ENCODE data around the gene MAN1A1.

Gene MAN1A1

DNA sequence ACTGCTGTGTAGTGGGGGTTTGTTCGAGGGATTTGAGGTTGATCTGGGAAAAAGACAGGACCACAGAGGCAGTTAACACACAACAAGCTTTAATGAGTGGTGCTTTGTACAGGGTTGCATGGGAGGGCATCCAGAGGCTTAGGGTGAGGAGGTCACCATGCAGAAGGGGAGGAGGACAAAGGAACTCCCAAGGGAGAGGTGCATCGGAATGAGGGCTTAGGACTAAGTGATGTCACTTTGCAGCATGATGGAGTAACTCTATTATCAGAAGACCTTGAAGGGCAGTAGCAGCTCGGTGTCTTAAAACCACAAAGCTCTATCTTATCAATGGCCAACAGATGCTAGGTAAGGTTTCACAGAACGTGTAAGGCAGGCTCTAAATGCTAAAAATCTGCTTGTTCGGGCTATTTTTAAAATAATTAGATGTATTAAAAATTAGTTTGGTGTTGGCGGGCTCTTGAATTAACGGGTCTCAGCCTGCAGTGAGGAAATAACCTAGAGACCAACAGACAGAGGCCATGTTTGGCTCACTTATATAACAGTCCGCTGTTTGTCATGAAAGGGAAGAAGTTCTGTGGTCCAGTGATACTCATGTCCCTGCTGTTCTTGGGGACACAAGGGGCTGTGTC, 37.9 kb downstream of the MAN1A1 start:
- TF ChIP-seq, protein P1, sequence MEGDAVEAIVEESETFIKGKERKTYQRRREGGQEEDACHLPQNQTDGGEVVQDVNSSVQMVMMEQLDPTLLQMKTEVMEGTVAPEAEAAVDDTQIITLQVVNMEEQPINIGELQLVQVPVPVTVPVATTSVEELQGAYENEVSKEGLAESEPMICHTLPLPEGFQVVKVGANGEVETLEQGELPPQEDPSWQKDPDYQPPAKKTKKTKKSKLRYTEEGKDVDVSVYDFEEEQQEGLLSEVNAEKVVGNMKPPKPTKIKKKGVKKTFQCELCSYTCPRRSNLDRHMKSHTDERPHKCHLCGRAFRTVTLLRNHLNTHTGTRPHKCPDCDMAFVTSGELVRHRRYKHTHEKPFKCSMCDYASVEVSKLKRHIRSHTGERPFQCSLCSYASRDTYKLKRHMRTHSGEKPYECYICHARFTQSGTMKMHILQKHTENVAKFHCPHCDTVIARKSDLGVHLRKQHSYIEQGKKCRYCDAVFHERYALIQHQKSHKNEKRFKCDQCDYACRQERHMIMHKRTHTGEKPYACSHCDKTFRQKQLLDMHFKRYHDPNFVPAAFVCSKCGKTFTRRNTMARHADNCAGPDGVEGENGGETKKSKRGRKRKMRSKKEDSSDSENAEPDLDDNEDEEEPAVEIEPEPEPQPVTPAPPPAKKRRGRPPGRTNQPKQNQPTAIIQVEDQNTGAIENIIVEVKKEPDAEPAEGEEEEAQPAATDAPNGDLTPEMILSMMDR (IDR thresholded peaks at IDR 0.05; ENCODE audit: borderline replicate concordance, control extremely low read depth, extremely low read depth, insufficient read depth, missing control alignments), result no peak
- in situ Hi-C loops (cut with MboI; ENCODE audit: low sequenced_read_pairs, unreplicated experiment), result no loop called here
- no peak for DNase-seq (ENCODE audit: low spot score)

DNA sequence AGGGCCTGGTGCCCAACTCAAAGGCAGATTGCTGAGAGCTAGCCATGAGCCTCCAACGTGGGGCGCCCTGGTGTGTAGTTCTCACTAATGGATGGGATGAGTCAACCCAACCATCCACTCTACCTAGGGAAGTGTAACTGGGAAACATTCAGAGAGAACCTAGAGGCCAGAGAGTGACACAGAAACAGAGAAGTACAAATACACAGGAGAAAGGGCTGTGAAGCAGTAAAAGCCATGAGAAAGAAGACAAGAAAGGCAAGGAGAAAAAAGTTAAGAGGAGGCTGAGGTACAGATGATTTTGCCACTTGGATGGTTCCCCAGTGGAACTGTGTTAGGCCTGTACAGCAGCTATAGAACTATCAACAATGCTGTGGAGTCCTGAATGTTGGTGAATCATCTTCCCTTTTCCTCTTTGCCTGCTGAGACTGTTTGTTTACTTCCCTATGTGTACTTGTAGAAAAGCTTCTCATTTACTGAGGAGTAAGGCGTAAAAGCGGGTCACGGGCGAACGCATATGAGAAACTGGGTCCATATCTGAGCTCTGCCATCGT, 39.0 kb downstream of the MAN1A1 start:
- in situ Hi-C loops (cut with MboI; ENCODE audit: low sequenced_read_pairs, unreplicated experiment), result no loop called here
- DNase-seq (ENCODE audit: low spot score), result no peak
- TF ChIP-seq, protein P1 (IDR thresholded peaks at IDR 0.05; ENCODE audit: borderline replicate concordance, control extremely low read depth, extremely low read depth, insufficient read depth, missing control alignments), result no peak

DNA sequence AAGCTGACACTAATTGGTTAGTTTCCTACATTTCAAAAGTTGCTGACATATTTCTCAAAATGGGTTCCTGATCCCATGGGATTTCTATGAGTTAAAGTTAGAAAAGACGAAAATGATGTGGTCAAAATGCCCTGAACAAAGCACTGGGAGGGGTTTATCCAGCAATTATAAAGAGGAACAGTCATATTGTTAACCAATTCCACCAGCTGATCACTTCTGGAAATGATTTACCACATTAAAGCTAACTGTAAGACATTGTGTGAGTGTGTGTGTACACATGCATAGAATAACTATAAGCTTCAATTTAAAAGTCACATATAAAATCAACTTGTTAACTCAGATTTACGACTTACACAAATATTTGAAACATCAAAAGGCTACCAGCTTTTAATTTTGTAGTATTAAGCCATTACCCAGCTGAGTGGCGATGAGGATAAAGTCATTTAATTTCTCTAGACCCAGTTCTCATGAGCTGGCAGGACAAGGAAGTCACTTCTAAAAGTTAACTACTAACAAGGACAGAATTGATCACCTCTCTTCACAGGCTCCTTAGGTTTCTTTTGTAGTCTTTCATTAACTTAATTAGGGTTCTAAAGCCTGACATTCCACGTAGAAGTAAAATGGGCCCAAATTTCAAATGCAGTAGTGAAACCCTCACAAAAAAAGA, 40.4 kb downstream of the MAN1A1 start:
- no peak for DNase-seq (ENCODE audit: low spot score)
- TF ChIP-seq, protein P1 (IDR thresholded peaks at IDR 0.05; ENCODE audit: borderline replicate concordance, control extremely low read depth, extremely low read depth, insufficient read depth, missing control alignments), result no peak
- in situ Hi-C loops (cut with MboI; ENCODE audit: low sequenced_read_pairs, unreplicated experiment), result no loop called here

DNA sequence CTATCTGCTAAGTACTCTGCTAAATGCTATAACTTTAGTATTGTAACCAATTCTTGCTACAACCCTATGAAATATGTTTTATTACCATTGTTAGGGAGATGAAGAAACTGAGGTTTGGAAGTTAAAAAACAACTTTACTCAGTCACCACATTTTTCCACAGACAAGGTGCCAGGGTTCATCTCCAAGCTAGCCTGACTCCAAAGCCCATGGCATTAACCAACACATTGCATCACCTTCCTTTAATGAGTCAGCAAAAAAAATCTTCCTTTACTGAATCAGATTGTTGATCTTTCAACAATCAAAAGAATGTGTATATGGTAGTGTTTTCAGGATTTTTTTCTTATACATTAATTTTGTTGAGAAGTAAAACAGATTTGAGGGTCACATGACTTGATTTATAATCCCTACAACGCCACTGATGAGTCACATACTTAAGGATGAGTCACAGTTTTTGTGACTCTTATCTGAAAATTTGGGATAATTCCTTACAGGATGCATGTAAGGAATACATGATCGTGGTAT, 41.5 kb downstream of the MAN1A1 start:
- in situ Hi-C loops (cut with MboI; ENCODE audit: low sequenced_read_pairs, unreplicated experiment), result no loop called here
- TF ChIP-seq, protein P1 (IDR thresholded peaks at IDR 0.05; ENCODE audit: borderline replicate concordance, control extremely low read depth, extremely low read depth, insufficient read depth, missing control alignments), result no peak

DNA sequence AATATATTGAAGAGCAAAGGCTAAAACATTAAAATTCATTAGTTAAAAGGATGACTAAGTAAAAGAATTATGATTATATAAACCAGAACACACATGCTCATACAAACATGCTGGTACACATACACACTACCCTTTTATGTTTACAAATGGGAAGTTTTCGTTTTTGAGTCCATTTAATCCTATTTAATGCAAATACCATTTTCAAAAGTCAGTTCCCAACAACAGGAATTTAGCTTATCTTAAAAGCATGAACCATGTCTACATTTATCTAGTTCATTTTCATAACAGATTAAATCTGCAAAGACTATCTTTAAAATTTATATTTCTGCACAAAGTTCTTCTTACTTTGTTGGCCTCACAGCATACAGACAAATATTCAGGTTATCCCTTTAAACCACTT, 42.5 kb downstream of the MAN1A1 start:
- in situ Hi-C loops (cut with MboI; ENCODE audit: low sequenced_read_pairs, unreplicated experiment), result no loop called here
- DNase-seq (ENCODE audit: low spot score), result no peak
- TF ChIP-seq, protein P1 (IDR thresholded peaks at IDR 0.05; ENCODE audit: borderline replicate concordance, control extremely low read depth, extremely low read depth, insufficient read depth, missing control alignments), result no peak

More for the DNA sequence above, 41.5 kb downstream of the MAN1A1 start:
- DNase-seq (ENCODE audit: low spot score), result no peak

DNA sequence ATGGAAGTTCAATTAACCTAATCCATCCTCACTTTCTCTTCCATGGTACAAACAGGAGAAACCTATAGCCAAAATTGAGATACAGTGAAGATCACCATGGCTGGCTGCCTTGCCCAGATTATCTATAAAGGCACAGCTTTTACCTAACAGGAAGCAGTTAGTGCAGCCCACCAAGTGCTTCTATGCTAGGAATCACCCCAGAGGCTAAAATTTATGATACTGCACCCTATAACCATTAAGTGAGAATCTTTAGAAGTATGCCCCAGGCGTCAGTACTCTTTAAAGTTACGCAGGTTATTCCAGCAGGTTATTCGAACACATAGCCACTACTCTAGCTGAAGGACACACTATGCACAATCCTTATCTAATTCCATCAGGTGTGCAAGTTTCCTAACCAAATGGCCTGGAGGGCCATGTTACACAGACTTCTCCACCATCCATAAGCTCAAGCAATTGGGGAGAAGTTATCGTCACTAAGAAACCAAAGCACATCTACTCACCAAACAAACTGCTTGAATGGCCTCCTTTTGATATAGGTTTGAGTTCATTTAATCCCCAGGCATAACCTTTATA, 43.1 kb downstream of the MAN1A1 start:
- no peak for DNase-seq (ENCODE audit: low spot score)
- in situ Hi-C loops (cut with MboI; ENCODE audit: low sequenced_read_pairs, unreplicated experiment), result no loop called here
- TF ChIP-seq, protein P1 (IDR thresholded peaks at IDR 0.05; ENCODE audit: borderline replicate concordance, control extremely low read depth, extremely low read depth, insufficient read depth, missing control alignments), result no peak

Data from GM13976 (cell line).